Parathyroid adenoma (tissue), 2 donors: ENCODE results near the gene CADM1.

Experiments used
- H2AFZ ChIP-seq: fragments of 300-600 bp; sonication (generic); one replicate; pipeline ENCODE4 v1.7.0; 2017; ENCODE audit warnings: antibody characterized with exemption, mild to moderate bottlenecking
- H3K27ac ChIP-seq: fragments of 300-600 bp; sonication (generic); one replicate; pipeline ENCODE4 v1.7.0; 2017
- H3K27me3 ChIP-seq: fragments of 300-600 bp; sonication (generic); one replicate; pipeline ENCODE4 v1.7.0; 2017; ENCODE audit warnings: low read length; ENCODE audit not compliant: control insufficient read depth, insufficient read depth
- H3K36me3 ChIP-seq: fragments of 300-600 bp; sonication (generic); one replicate; pipeline ENCODE4 v1.7.0; 2017; ENCODE audit warnings: low read length; ENCODE audit not compliant: control insufficient read depth, insufficient read depth
- H3K4me1 ChIP-seq: fragments of 300-600 bp; sonication (generic); one replicate; pipeline ENCODE4 v1.7.0; 2017; ENCODE audit warnings: control low read depth
- H3K4me2 ChIP-seq: fragments of 300-600 bp; sonication (generic); one replicate; pipeline ENCODE4 v1.7.0; 2017; ENCODE audit warnings: low read length
- H3K4me3 ChIP-seq: fragments of 300-600 bp; sonication (generic); one replicate; pipeline ENCODE4 v1.7.0; 2017; ENCODE audit warnings: low read depth, low read length
- H3K79me2 ChIP-seq: fragments of 300-600 bp; sonication (generic); one replicate; pipeline ENCODE4 v1.7.0; 2017; ENCODE audit warnings: control low read depth
- H3K9ac ChIP-seq: fragments of 300-600 bp; sonication (generic); one replicate; pipeline ENCODE4 v1.7.0; 2017; ENCODE audit warnings: mild to moderate bottlenecking
- H3K9me3 ChIP-seq: fragments of 300-600 bp; sonication (generic); one replicate; pipeline ENCODE4 v1.7.0; 2017; ENCODE audit warnings: low read length; ENCODE audit not compliant: control insufficient read depth
- CTCF ChIP-seq: fragments of 300-600 bp; sonication (generic); IDR thresholded peaks from one replicate; pipeline ENCODE4 v1.7.0; 2017; ENCODE audit warnings: antibody characterized with exemption, mild to moderate bottlenecking
- donor health status: primary hyperparathyroidism.

Gene CADM1

GRCh38 chr11:115488945-115489344, 15.3 kb downstream of the CADM1 start:
- Histone ChIP-seq H3K4me3 (no peak overlapping the region), H3K4me1 (no peaks in the 10 kb centered on the region), H3K79me2 (no peaks in the 10 kb centered on the region), H3K27ac (no peak overlapping the region), H3K4me2 (no peak overlapping the region), H2AFZ (no peak overlapping the region), H3K27me3 (no peaks in the 10 kb centered on the region), H3K9me3 (no peaks in the 10 kb centered on the region), H3K36me3 (no peaks in the 10 kb centered on the region), H3K9ac (no peak overlapping the region)
- TF ChIP-seq CTCF = no peak

- H3K4me2 ChIP-seq = no peak overlapping the region
- no peak for TF ChIP-seq CTCF
- H3K27me3 ChIP-seq = no peaks in the 10 kb centered on the region
- no peak overlapping the region for H3K9ac ChIP-seq
- H3K9me3 ChIP-seq = no peaks in the 10 kb centered on the region
- no peaks in the 10 kb centered on the region for H3K36me3 ChIP-seq
- H3K4me3 ChIP-seq = no peak overlapping the region
- H3K4me1 ChIP-seq = no peaks in the 10 kb centered on the region
- no peak overlapping the region for H3K27ac ChIP-seq
- H3K79me2 ChIP-seq = no peaks in the 10 kb centered on the region
- no peak overlapping the region for H2AFZ ChIP-seq
Observed at GRCh38 chr11:115481528-115481927, 22.7 kb downstream of the CADM1 start.

- TF ChIP-seq CTCF = no peak
Observed at GRCh38 chr11:115480611-115481010, 23.6 kb downstream of the CADM1 start.

GRCh38 chr11:115477410-115477809, 26.8 kb downstream of the CADM1 start:
- no peak overlapping the region for H3K9ac ChIP-seq
- H3K27me3 ChIP-seq = no peaks in the 10 kb centered on the region
- H3K79me2 ChIP-seq = no peaks in the 10 kb centered on the region
- H3K9me3 ChIP-seq = no peaks in the 10 kb centered on the region
- H3K4me3 ChIP-seq = no peak overlapping the region
- no peak for TF ChIP-seq CTCF
- H3K36me3 ChIP-seq = no peaks in the 10 kb centered on the region
- no peak overlapping the region for H3K27ac ChIP-seq
- no peak overlapping the region for H2AFZ ChIP-seq
- H3K4me1 ChIP-seq = no peaks in the 10 kb centered on the region
- H3K4me2 ChIP-seq = no peak overlapping the region

More at GRCh38 chr11:115480611-115481010, 23.6 kb downstream of the CADM1 start:
- no peak overlapping the region for H3K4me2 ChIP-seq
- H3K9me3 ChIP-seq = no peaks in the 10 kb centered on the region
- H3K27ac ChIP-seq = no peak overlapping the region
- no peaks in the 10 kb centered on the region for H3K4me1 ChIP-seq
- no peak overlapping the region for H3K9ac ChIP-seq
- H2AFZ ChIP-seq = no peak overlapping the region
- H3K27me3 ChIP-seq = no peaks in the 10 kb centered on the region
- H3K4me3 ChIP-seq = no peak overlapping the region
- H3K36me3 ChIP-seq = no peaks in the 10 kb centered on the region
- no peaks in the 10 kb centered on the region for H3K79me2 ChIP-seq

- Histone ChIP-seq H3K4me3 (no peak overlapping the region), H3K9ac (no peak overlapping the region), H3K4me1 (no peaks in the 10 kb centered on the region), H3K36me3 (no peaks in the 10 kb centered on the region), H2AFZ (no peak overlapping the region), H3K27ac (no peak overlapping the region), H3K4me2 (no peak overlapping the region), H3K79me2 (no peaks in the 10 kb centered on the region), H3K27me3 (no peaks in the 10 kb centered on the region), H3K9me3 (no peaks in the 10 kb centered on the region)
- no peak for TF ChIP-seq CTCF
Observed at GRCh38 chr11:115476463-115477286, 27.5 kb downstream of the CADM1 start.
